A549 (cell line): ENCODE measurements around the gene BBX.
"Not testable (repeated sequence)": the region's sequence is repeated elsewhere in the genome, so short reads cannot be mapped to it uniquely, and the experiment has no call there.

ENCODE experiments used
- ELK1 ChIP-seq: fragments of 150-350 bp; IDR thresholded peaks from 2 replicates; pipeline ENCODE4 v1.6.1; 2014; ENCODE audit warnings: low read depth, mild to moderate bottlenecking, low read length
- EP300 ChIP-seq, 2 experiments: fragments of >200 bp; sonication (Bioruptor Twin); formaldehyde crosslinking; IDR thresholded peaks; 2 replicates in 1 of 2; 3 replicates in 1 of 2; pipeline ENCODE4 v1.6.1; 2016 to 2017
- JUN ChIP-seq, 2 experiments: fragments of >200 bp; sonication (Bioruptor Twin); formaldehyde crosslinking; IDR thresholded peaks; 2 replicates in 1 of 2; 3 replicates in 1 of 2; pipeline ENCODE4 v1.6.1; 2016 to 2017
- MAX ChIP-seq: IDR thresholded peaks from 2 replicates; pipeline ENCODE4 v1.6.1; 2012
- MYC ChIP-seq: IDR thresholded peaks from 2 replicates; pipeline ENCODE4 v1.6.1; 2012; ENCODE audit warnings: mild to moderate bottlenecking, inconsistent platforms, low read length, improper control_type of control experiment, borderline replicate concordance
- POLR2A ChIP-seq: IDR thresholded peaks from 2 replicates; pipeline ENCODE4 v1.6.1; 2012; ENCODE audit warnings: mild to moderate bottlenecking, low read length
- RAD21 ChIP-seq, 2 experiments: fragments of >200 bp in 1 of 2; sonication (Bioruptor Twin) in 1 of 2; formaldehyde crosslinking in 1 of 2; IDR thresholded peaks in 1 of 2; conservative IDR thresholded peaks in 1 of 2; 2 replicates in 1 of 2; 3 replicates in 1 of 2; pipeline ENCODE4 v1.6.1; 2012 to 2018; ENCODE audit warnings: inconsistent platforms in 1 of 2
- REST ChIP-seq: fragments of 200-600 bp; sonication (generic); IDR thresholded peaks from 2 replicates; pipeline ENCODE4 v1.6.1; 2016; ENCODE audit warnings: antibody characterized with exemption, mild to moderate bottlenecking, moderate library complexity
- TF ChIP-seq, protein P1 (sequence below): fragments of >200 bp; sonication (Bioruptor Twin); formaldehyde crosslinking; IDR thresholded peaks from 3 replicates; pipeline ENCODE4 v1.5.1; 2016
- TF ChIP-seq, protein P2 (sequence below): fragments of 450-650 bp; IDR thresholded peaks from 2 replicates; pipeline ENCODE4 v1.6.1; 2014; ENCODE audit warnings: antibody characterized with exemption

DNA sequence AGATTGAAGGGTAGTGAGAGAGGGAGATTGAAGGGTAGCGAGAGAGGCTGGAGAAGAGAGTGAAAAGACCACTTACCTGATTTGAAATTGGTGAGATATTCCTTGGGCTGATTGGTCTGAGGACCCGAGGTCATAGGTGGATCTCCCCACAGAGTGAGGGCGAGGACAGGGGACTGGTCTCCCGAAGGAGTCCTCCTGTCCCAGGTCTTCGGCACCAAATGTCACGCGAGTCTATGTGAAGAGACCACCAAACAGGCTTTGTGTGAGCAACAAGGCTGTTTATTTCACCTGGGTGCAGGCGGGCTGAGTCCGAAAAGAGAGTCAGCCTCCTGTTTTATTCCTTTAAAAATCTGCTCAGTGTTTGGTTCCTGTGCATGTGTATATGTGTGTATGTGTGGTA lies 48.7 kb downstream of the BBX start:
- TF ChIP-seq, protein P1, sequence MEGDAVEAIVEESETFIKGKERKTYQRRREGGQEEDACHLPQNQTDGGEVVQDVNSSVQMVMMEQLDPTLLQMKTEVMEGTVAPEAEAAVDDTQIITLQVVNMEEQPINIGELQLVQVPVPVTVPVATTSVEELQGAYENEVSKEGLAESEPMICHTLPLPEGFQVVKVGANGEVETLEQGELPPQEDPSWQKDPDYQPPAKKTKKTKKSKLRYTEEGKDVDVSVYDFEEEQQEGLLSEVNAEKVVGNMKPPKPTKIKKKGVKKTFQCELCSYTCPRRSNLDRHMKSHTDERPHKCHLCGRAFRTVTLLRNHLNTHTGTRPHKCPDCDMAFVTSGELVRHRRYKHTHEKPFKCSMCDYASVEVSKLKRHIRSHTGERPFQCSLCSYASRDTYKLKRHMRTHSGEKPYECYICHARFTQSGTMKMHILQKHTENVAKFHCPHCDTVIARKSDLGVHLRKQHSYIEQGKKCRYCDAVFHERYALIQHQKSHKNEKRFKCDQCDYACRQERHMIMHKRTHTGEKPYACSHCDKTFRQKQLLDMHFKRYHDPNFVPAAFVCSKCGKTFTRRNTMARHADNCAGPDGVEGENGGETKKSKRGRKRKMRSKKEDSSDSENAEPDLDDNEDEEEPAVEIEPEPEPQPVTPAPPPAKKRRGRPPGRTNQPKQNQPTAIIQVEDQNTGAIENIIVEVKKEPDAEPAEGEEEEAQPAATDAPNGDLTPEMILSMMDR = not testable (repeated sequence)
- not testable (repeated sequence) for TF ChIP-seq RAD21 (conservative IDR thresholded peaks at IDR 0.05 in 1 of 2, IDR thresholded peaks at IDR 0.05 in 1 of 2); POLR2A; MYC; EP300 (IDR thresholded peaks at IDR 0.05); REST; JUN (IDR thresholded peaks at IDR 0.05); ELK1; MAX
- TF ChIP-seq, protein P2, sequence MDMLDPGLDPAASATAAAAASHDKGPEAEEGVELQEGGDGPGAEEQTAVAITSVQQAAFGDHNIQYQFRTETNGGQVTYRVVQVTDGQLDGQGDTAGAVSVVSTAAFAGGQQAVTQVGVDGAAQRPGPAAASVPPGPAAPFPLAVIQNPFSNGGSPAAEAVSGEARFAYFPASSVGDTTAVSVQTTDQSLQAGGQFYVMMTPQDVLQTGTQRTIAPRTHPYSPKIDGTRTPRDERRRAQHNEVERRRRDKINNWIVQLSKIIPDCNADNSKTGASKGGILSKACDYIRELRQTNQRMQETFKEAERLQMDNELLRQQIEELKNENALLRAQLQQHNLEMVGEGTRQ = not testable (repeated sequence)
